WI38 (cell line): ENCODE data around the gene TOR1B.

Source experiments
- H3K4me3 ChIP-seq: 2 replicates; pipeline ENCODE4 v1.5.1; 2011; ENCODE audit warnings: low read depth, mild to moderate bottlenecking, control low read depth, low read length
- CTCF ChIP-seq: IDR thresholded peaks from 2 replicates; pipeline ENCODE4 v1.5.1; 2012; ENCODE audit warnings: low read depth, mild to moderate bottlenecking, control low read depth, low read length

TOR1B gene

GRCh38 chr9:129857207-129857606 lies 54.2 kb downstream of the TOR1B start:
- TF ChIP-seq CTCF = no peak
- H3K4me3 ChIP-seq = no peak overlapping the region

GRCh38 chr9:129858167-129858962 lies 55.4 kb downstream of the TOR1B start:
- TF ChIP-seq CTCF = no peak
- no peak overlapping the region for H3K4me3 ChIP-seq
